HCT116 (cell line): Measurements from ENCODE around the gene SPTLC1.

Experiments used
- CBX3 ChIP-seq: IDR thresholded peaks from 2 replicates; pipeline ENCODE4 v1.6.1; 2012; ENCODE audit warnings: low read depth
- CEBPB ChIP-seq: IDR thresholded peaks from 2 replicates; pipeline ENCODE4 v1.6.1; 2012; ENCODE audit warnings: low read depth
- CTCF ChIP-seq, 3 experiments: fragments of 200-600 bp in 1 of 3; sonication (generic) in 1 of 3; IDR thresholded peaks in 2 of 3; conservative IDR thresholded peaks in 1 of 3; 2 replicates each; pipeline ENCODE4 v1.5.1; 2012 to 2017; ENCODE audit warnings: low read depth in 2 of 3, low read length in 2 of 3, antibody characterized with exemption in 1 of 3, borderline replicate concordance in 1 of 3, control low read depth in 1 of 3, mild to moderate bottlenecking in 1 of 3, mixed read lengths in 1 of 3, mixed run types in 1 of 3, moderate library complexity in 1 of 3; ENCODE audit not compliant: insufficient read depth in 1 of 3
- EZH2 ChIP-seq: fragments of 200-600 bp; sonication (generic); IDR thresholded peaks from 2 replicates; pipeline ENCODE4 v1.6.1; 2017; ENCODE audit warnings: antibody characterized with exemption, mixed run types
- EZH2phosphoT487 ChIP-seq: fragments of 200-600 bp; IDR thresholded peaks from 2 replicates; pipeline ENCODE4 v1.6.1; 2018; ENCODE audit warnings: antibody characterized with exemption, borderline replicate concordance
- POLR2AphosphoS5 ChIP-seq: IDR thresholded peaks from 2 replicates; pipeline ENCODE4 v1.6.1; 2011; ENCODE audit warnings: mild to moderate bottlenecking, low read depth, low read length, moderate library complexity
- REST ChIP-seq: IDR thresholded peaks from 2 replicates; pipeline ENCODE4 v1.6.1; 2012; ENCODE audit warnings: low read depth

GRCh38 chr9:92158097-92158601, 42.9 kb upstream of the SPTLC1 start:
- no peak for TF ChIP-seq POLR2AphosphoS5
- TF ChIP-seq REST: no peak
- no peak for TF ChIP-seq EZH2phosphoT487
- no peak for TF ChIP-seq CTCF (IDR thresholded peaks at IDR 0.05 in 2 of 3, conservative IDR thresholded peaks at IDR 0.05 in 1 of 3; ENCODE audit: borderline replicate concordance in 1 of 3, insufficient read depth in 1 of 3, low read depth in 2 of 3, low read length in 2 of 3)
- TF ChIP-seq EZH2: no peak
- TF ChIP-seq CBX3: no peak
- TF ChIP-seq CEBPB: no peak
